GM21619 (cell line): ENCODE measurements around the gene SLC4A5.

ENCODE experiments used
- ATAC-seq: cut with Tn5 transposase; IDR thresholded peaks from one replicate; pipeline ENCODE4 v1.9.1; 2021; ENCODE audit not compliant: unreplicated experiment

The SLC4A5 gene

DNA sequence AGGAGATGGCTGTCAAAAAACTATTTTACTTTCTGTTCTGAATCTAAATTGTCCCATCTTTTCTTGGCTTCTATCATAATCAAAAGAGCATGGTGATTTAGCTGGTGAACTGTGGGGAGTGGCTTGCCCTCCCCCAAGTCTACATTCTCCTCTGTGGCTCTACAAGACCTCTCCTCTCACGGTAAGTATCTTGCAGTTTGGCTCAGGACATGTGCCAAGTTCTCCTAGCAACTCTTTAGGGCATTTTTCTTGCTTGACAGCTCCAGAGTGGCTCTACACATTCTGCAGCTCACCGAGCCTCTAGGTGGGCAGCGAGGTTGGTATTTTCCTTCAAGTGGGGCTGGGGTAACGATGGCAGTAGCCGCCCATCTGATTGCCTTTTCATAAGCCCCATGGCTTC, 29.1 kb downstream of the SLC4A5 start:
- no peak for ATAC-seq

DNA sequence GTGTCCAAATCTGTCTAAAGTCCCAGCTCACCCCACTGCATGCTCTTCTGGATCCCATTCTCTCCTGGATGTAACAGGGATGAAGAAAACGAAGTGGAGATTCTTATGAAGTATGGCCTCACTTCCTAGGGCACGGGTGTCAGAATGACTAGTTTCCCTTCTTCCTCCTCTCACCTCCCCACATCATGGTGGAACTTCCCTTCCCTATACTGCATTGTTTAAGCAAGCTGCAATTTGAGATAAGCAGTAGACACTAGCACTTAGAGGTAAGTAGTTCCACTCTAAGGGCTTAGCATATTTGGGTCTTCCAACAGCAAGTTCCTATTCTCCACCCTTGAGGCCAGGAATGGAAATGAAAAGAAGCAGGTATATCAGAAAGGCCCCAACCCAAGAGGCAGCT, 29.7 kb downstream of the SLC4A5 start:
- no peak for ATAC-seq

- ATAC-seq, result no peak
These were observed 30.3 kb downstream of the SLC4A5 start for GRCh38 chr2:74312913-74313312.

- ATAC-seq, result no peak
These were observed 35.5 kb downstream of the SLC4A5 start for GRCh38 chr2:74307720-74308119.

- ATAC-seq, result no peak
These were observed 38.7 kb downstream of the SLC4A5 start for GRCh38 chr2:74304332-74305148.

DNA sequence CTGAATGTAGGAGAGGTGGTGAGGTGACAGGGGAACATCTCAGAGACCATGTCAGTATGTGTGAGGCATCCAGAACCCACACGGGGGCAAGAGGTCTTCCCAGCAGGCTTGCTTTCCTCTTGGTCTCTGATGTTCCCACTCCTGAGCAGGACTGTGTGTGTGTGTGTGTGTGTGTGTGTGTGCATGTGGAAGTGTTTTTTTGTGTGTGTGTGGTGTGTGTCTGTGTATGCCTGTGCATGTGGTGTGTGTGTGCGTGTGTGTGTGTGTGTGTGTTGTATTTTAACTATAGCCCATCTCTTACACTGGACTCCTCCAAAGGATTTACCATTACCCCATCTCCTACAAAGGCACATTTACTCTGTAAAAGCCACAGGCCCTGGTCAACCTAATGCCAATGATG, 40.4 kb downstream of the SLC4A5 start:
- ATAC-seq, result no peak

DNA sequence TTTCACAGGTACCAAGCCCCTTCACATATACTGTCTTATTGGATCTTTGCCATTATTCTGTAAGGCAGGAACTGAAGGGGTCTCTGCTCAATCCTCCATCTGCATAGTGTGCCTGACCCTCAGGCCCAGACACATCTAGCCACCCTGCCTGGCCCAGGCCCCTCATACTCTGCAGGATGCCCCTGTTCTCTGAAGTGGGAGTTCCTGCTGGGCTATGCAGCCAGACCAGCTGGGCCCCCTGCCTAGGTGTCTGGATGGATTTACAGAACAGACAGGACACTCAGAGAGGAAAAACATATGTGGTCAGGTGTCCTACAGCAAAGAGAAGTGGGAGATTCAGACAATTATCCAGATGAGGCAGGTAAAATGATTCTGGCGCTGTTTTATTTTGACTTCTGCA, 42.0 kb downstream of the SLC4A5 start:
- no peak for ATAC-seq

- no peak for ATAC-seq
These were observed 42.7 kb downstream of the SLC4A5 start for GRCh38 chr2:74300506-74300905.

- no peak for ATAC-seq
These were observed 45.3 kb downstream of the SLC4A5 start for GRCh38 chr2:74297950-74298349.

GRCh38 chr2:74297391-74297790, 45.8 kb downstream of the SLC4A5 start:
- ATAC-seq, result no peak

DNA sequence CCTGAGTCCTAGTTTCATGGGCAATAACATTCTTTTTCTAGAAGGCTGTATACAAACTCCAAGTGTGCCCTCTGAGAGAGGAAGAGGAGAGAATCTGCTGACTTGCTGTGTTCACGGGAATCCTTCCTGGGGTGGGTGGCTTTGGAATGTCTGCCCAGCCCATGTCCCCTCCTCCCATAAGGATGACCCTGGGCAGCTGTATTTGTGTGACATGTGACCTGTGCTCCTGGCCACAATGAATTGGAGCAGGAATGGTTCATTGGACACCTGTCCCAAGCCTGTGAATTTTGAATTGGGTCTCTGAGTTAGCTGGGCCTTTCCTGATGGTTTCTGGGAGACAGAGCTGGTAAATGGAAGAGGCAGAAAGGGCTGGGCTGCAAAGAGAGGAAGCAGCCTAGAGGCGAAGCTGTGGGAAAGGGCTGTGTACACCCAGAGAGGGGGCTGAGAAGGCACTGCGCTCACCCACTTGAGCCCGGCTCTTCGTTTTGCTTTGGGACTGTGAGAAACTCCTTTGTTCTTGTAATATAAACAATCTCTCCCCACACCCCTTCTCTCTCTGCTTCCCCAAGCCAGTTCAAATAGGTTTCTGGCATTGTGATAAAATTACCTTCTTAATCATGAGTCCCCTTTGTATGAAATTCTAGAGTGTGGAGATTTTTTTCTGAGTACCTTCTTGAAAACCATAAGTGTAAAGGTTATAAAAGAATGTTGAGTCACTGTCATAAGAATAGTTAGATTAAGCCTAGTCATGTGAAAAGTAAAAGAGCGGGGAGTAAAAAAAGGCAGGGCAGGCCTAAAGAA, 49.8 kb downstream of the SLC4A5 start:
- ATAC-seq, result no peak

GRCh38 chr2:74292751-74293150, 50.5 kb downstream of the SLC4A5 start:
- no peak for ATAC-seq

GRCh38 chr2:74291886-74292621, 51.2 kb downstream of the SLC4A5 start:
- ATAC-seq, result no peak

- ATAC-seq, result no peak
These were observed 52.0 kb downstream of the SLC4A5 start for GRCh38 chr2:74291218-74291544.

- no peak for ATAC-seq
These were observed 52.6 kb downstream of the SLC4A5 start for GRCh38 chr2:74290466-74291217.

GRCh38 chr2:74290066-74290465, 53.1 kb downstream of the SLC4A5 start:
- no peak for ATAC-seq

DNA sequence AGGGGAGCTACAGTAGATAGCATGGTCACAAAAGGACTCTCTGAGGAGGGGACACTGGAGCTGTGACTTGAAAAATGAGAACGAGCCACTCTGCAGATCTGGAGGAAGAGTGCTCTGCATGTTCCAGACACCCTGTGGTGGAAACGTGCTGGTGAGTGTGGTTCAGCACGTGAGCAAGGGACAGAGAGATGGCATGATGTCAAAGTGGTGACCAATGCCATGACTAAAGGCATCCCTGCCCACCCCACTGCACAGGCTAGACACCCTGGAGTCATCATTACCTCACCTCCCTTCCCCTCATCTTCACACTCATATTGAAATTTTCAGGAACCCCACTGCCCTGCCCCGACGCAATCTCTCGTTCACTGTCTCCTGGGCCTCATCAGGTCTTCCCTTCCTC, 56.5 kb downstream of the SLC4A5 start:
- no peak for ATAC-seq

- ATAC-seq, result no peak
These were observed 61.9 kb downstream of the SLC4A5 start for GRCh38 chr2:74281141-74281975.

DNA sequence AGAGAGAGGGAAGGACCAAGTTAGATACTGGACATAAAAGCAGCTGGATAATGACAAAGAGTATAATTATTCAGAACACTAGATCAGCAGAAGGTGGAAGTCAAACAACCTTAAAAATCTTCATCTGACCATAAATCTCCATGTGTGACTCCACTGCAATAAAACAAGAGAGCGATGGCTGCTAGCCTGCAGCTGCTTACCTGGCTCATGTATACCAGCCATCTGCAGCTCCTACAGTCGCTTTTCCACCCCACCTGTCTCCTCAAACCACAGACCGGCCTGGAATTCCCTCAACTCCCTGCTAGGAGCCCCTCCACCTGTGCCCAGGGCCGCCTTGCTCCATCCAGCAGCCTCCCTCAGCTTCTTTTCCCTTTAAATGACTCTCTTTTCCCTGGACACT, 64.5 kb downstream of the SLC4A5 start:
- ATAC-seq, result no peak

- ATAC-seq, result no peak
These were observed 65.0 kb downstream of the SLC4A5 start for GRCh38 chr2:74278176-74278575.
